MM.1S (cell line): ENCODE results near the gene EIF3F.

Experiments used
- CTCF ChIP-seq: fragments of 300-600 bp; sonication (generic); IDR thresholded peaks from 2 replicates; pipeline ENCODE4 v1.5.1; 2016; ENCODE audit warnings: antibody characterized with exemption, low read length, mixed read lengths
- EZH2 ChIP-seq: fragments of 300-600 bp; sonication (generic); optimal IDR thresholded peaks from 2 replicates; pipeline ENCODE3; 2017; ENCODE audit warnings: low read depth, mild to moderate bottlenecking, antibody characterized with exemption, low read length, mixed read lengths
- EZH2phosphoT487 ChIP-seq: fragments of 300-600 bp; sonication (generic); IDR thresholded peaks from 2 replicates; pipeline ENCODE4 v1.6.1; 2018; ENCODE audit warnings: antibody characterized with exemption, low read length

GRCh38 chr11:7941608-7942007 lies 45.5 kb upstream of the EIF3F start, which contains the start of gene OR10A3:
- TF ChIP-seq EZH2 = no peak
- no peak for TF ChIP-seq CTCF
- no peak for TF ChIP-seq EZH2phosphoT487
